SH-SY5Y (cell line): ENCODE measurements around the gene PEAR1.

ENCODE experiments used
- GATA2 ChIP-seq: IDR thresholded peaks from 2 replicates; pipeline ENCODE4 v1.6.1; 2011; ENCODE audit warnings: mild to moderate bottlenecking, low read depth, low read length
- GATA3 ChIP-seq: IDR thresholded peaks from 2 replicates; pipeline ENCODE4 v1.6.1; 2011; ENCODE audit warnings: low read depth, mild to moderate bottlenecking, low read length, moderate library complexity

GRCh38 chr1:156853761-156854160 lies 39.8 kb upstream of the PEAR1 start:
- TF ChIP-seq GATA2 (no peak), GATA3 (no peak)
